GM12872 (cell line): ENCODE data around the gene GARIN5B.

Experiments used
- TF ChIP-seq, protein P1 (sequence below): IDR thresholded peaks from 3 replicates; pipeline ENCODE4 v1.5.1; 2011; ENCODE audit warnings: low read depth, mild to moderate bottlenecking, low read length, moderate library complexity; ENCODE audit not compliant: insufficient read depth

The GARIN5B gene

GRCh38 chr19:55360902-55361301 is 2.2 kb downstream of the GARIN5B start:
- TF ChIP-seq, protein P1, sequence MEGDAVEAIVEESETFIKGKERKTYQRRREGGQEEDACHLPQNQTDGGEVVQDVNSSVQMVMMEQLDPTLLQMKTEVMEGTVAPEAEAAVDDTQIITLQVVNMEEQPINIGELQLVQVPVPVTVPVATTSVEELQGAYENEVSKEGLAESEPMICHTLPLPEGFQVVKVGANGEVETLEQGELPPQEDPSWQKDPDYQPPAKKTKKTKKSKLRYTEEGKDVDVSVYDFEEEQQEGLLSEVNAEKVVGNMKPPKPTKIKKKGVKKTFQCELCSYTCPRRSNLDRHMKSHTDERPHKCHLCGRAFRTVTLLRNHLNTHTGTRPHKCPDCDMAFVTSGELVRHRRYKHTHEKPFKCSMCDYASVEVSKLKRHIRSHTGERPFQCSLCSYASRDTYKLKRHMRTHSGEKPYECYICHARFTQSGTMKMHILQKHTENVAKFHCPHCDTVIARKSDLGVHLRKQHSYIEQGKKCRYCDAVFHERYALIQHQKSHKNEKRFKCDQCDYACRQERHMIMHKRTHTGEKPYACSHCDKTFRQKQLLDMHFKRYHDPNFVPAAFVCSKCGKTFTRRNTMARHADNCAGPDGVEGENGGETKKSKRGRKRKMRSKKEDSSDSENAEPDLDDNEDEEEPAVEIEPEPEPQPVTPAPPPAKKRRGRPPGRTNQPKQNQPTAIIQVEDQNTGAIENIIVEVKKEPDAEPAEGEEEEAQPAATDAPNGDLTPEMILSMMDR = no peak

DNA sequence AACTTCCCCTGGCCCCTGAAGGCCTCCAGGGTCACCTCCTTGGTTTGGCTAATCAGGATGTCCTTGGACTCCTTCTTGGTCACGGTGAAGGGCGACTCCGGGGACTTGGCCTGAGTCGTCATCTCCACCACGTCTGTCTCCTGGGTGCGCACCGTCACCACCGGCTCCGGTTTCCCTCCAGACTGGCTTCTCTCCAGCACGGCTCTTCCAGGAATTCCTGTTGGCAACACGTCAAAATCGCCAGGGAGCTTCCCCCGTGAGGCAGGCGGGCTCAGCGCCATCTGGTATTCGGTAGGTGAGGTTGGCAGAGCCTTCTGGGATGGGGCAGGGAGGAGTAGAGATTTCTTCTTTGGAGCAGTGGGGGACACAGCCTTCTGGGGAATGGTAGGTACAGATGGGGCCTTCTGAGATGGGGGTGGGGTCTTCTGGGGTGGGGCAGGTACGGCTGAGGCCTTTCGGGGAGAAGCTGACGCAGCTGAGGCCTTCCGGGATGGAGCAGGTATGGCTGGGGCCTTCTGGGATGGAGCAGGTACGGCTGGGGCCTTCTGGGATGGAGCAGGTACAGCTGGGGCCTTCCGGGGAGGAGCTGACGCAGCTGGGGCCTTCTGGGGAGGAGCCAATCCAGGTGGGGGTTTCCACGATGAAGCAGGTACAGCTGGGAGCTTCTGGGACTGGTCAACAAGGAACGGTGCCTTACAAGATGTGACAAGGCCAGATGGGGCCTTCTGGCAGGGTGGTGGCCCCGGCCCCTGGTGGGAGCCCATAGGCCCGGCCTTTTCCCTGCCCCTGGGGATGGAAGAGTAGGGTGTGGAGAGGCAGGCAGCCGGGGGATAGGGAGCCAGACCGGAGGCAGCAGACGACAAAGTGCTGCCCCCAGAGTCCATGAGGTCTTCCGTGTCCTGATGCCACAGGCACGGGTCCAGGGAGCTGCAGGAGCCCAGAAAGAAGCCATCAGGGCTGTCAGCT is 3.8 kb downstream of the GARIN5B start:
- TF ChIP-seq, protein P1 = no peak

- TF ChIP-seq, protein P1 = no peak
These were observed 4.6 kb downstream of the GARIN5B start for GRCh38 chr19:55358493-55358892.

- TF ChIP-seq, protein P1 = no peak
These were observed 7.7 kb downstream of the GARIN5B start for GRCh38 chr19:55355213-55355821.

DNA sequence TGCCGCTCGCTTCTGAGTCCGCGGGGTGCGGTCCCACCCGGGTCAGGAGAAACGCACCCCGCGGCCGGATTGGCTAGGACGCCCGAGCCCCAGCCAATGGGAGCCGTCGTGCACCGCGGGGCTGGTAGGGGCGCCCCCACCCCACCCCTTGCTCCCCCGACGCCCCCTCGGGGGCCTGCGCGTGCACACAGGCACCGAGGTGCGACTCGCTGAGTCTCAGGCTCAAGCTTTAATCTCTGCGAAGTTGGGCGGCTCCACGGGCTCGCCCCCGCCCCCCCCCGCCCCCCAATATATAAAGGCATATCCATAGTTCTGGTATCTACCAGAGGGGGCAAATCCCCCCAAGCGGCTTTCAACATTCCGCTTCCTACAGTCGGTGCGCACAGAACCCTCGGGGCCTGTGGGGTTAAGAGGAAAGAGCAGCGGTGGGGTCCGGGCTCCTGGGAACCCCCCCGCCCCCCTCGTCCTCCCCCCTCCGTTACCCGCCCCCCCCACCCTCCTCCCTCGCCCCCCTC is 8.3 kb downstream of the GARIN5B start, which contains the start of gene COX6B2:
Gene COX6B2 (minus strand): TSS at position 22 of the 515 bp plus-strand sequence. CDS start 198 bp downstream, outside the sequence.
- TF ChIP-seq, protein P1 = no peak

DNA sequence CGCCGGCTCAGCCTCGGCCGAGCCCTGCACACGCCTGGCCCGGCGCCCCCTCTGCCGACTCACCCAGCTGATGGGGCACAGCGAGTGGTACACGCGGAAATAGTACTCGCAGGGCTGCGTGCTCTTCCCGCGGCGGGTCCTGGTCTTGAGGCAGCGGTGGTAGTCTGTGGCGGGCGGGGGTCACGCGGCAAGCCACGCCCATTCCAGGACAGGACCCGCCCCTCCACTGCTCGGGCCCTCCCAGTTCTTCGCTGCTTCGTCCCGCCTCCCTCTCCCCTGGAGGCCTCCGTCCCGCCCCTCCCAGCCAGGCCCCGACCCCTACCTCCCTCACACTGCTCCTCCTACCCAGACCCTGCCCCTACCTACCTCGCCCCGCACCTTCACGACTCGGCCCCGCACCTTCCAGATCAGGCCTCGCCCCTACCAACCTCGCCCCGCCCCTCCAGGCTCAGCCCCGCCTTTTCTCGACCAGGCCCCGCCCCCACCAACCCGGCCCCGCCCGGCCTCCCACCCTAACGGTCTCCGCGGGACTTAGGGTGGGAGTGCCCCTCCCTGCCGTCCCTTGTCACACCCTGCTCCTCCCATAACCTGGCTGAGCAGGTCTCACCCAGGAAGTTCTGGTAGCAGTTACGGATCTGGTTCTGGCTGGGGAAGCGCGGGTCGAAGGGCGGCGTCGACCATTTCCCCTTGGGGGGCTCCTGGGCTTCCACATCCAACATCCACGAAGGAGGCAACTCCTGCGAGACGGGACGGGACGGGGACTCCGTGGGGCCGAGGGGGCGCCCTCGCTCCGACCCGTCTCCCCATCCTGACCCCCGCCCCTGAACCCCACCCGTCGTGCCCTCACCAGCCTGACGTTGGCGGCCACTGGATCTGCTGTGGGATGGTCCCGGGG is 9.0 kb downstream of the GARIN5B start:
- TF ChIP-seq, protein P1 = no peak

DNA sequence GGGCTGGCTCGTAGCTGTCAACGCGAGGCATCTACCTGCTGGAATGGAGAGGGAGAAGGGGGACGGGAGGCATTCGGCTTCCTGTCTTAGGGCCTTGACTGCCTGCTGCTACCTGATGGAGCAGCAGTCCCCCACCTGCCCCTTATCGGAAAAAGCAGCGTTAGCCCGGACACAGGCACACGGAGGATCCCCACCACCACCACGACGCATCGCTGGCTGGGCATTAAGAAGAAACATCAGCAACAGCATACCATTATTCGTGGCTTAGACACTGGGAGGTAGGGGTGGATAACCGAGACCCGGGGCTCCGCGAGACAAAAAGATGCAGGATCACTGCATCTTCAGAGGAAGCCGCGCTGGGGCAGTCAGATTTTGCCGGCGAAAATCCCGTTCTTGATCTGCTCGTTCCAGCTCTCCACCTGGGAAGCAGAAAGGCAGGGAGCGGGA is 9.7 kb downstream of the GARIN5B start:
- TF ChIP-seq, protein P1 = no peak
